SK-N-SH (cell line): ENCODE results near the gene SETBP1. TPM values are rescaled to one million over a fixed set of nuclear protein-coding genes. Genes with fewer than 3 reads are reported as not detected.

Experiments used
- CTCF ChIA-PET: fragments of 300-600, 350-600 bp; formaldehyde crosslinking; extraction: SDS; loops from one replicate; lab custom pipeline; 2021; lab: Yijun Ruan, JAX
- POLR2A ChIA-PET: fragments of 350-600 bp; sonication (Branson Sonifier 250); formaldehyde crosslinking; extraction: SDS; loops from one replicate; lab custom pipeline; 2020; ENCODE audit warnings: antibody characterized with exemption, inconsistent platforms; lab: Yijun Ruan, JAX
- DNase-seq: peaks from one replicate; pipeline ENCODE4 v3.0.0; 2012
- H2AFZ ChIP-seq: fragments of 200-600 bp; sonication (generic); 2 replicates; pipeline ENCODE4 v1.8.1; 2016; ENCODE audit warnings: antibody characterized with exemption, mild to moderate bottlenecking, low read depth
- H3F3A ChIP-seq: fragments of 200-600 bp; sonication (generic); replicated peaks from 2 replicates; pipeline ENCODE3; 2016; ENCODE audit warnings: antibody characterized with exemption, mild to moderate bottlenecking; ENCODE audit not compliant: insufficient read depth
- H3K27ac ChIP-seq, 2 experiments: fragments of 200-500 bp in 1 of 2; fragments of 200-600 bp in 1 of 2; sonication (Bioruptor generic) in 1 of 2; sonication (generic), shearing (Covaris generic) in 1 of 2; 2 replicates each; pipeline versions ENCODE4 v1.5.1 to v1.6.1; 2014 to 2016; ENCODE audit warnings: low read depth in 2 of 2, inconsistent platforms in 1 of 2, low read length in 1 of 2, mild to moderate bottlenecking in 1 of 2, mixed read lengths in 1 of 2
- H3K27me3 ChIP-seq: fragments of 200-600 bp; sonication (generic), shearing (Covaris generic); 2 replicates; pipeline ENCODE4 v1.6.1; 2016; ENCODE audit warnings: mixed run types; ENCODE audit not compliant: insufficient read depth
- H3K36me3 ChIP-seq, 2 experiments: fragments of 200-500 bp in 1 of 2; fragments of 200-600 bp in 1 of 2; sonication (Bioruptor generic) in 1 of 2; sonication (generic) in 1 of 2; replicated peaks in 1 of 2; 2 replicates each; pipeline versions ENCODE3 to v1.5.1; 2014 to 2016; ENCODE audit warnings: low read length in 1 of 2, mild to moderate bottlenecking in 1 of 2; ENCODE audit not compliant: insufficient read depth in 2 of 2, control insufficient read depth in 1 of 2
- H3K4me1 ChIP-seq, 2 experiments: fragments of 200-500 bp in 1 of 2; fragments of 200-600 bp in 1 of 2; sonication (Bioruptor generic) in 1 of 2; sonication (generic), shearing (Covaris generic) in 1 of 2; 2 replicates each; pipeline versions ENCODE4 v1.5.1 to v1.6.1; 2014 to 2016; ENCODE audit warnings: low read depth in 1 of 2, low read length in 1 of 2, mixed run types in 1 of 2; ENCODE audit not compliant: insufficient read depth in 2 of 2, control insufficient read depth in 1 of 2
- H3K4me2 ChIP-seq: fragments of 200-600 bp; sonication (generic), shearing (Covaris generic); 2 replicates; pipeline ENCODE4 v1.6.1; 2017; ENCODE audit warnings: mixed run types
- H3K4me3 ChIP-seq, 2 experiments: fragments of 200-500 bp in 1 of 2; fragments of 200-600 bp in 1 of 2; sonication (Bioruptor generic) in 1 of 2; sonication (generic), shearing (Covaris generic) in 1 of 2; 2 replicates each; pipeline versions ENCODE4 v1.5.1 to v1.8.1; 2014 to 2016; ENCODE audit warnings: low read depth in 2 of 2, inconsistent platforms in 1 of 2, low read length in 1 of 2, mild to moderate bottlenecking in 1 of 2, mixed read lengths in 1 of 2, moderate library complexity in 1 of 2
- H3K79me2 ChIP-seq: fragments of 200-600 bp; sonication (generic); 2 replicates; pipeline ENCODE4 v1.8.1; 2017; ENCODE audit warnings: mild to moderate bottlenecking; ENCODE audit not compliant: insufficient read depth
- H3K9ac ChIP-seq: fragments of 200-600 bp; sonication (generic); 2 replicates; pipeline ENCODE4 v1.6.1; 2017; ENCODE audit warnings: mixed run types
- H3K9me2 ChIP-seq: fragments of 200-600 bp; sonication (generic); 2 replicates; pipeline ENCODE4 v1.6.1; 2017; ENCODE audit warnings: mixed run types
- H3K9me3 ChIP-seq: fragments of 200-600 bp; sonication (generic); 2 replicates; pipeline ENCODE4 v1.6.1; 2017; ENCODE audit warnings: mixed run types, mild to moderate bottlenecking, moderate library complexity
- H4K20me1 ChIP-seq: fragments of 200-600 bp; sonication (generic); 2 replicates; pipeline ENCODE4 v1.6.1; 2017; ENCODE audit warnings: mild to moderate bottlenecking, mixed run types; ENCODE audit not compliant: insufficient read depth
- ELF1 ChIP-seq: IDR thresholded peaks from 2 replicates; pipeline ENCODE4 v1.4.0; 2012
- EP300 ChIP-seq, 2 experiments: IDR thresholded peaks; 2 replicates each; pipeline versions ENCODE4 v1.4.0 to v1.6.1; 2012; ENCODE audit warnings: borderline replicate concordance in 1 of 2, low read depth in 1 of 2, low read length in 1 of 2
- EZH2phosphoT487 ChIP-seq: fragments of 200-600 bp; sonication (generic); IDR thresholded peaks from 2 replicates; pipeline ENCODE4 v1.6.1; 2017; ENCODE audit warnings: low read depth, mixed run types, mild to moderate bottlenecking, antibody characterized with exemption, moderate library complexity, borderline replicate concordance
- FOSL2 ChIP-seq: IDR thresholded peaks from 2 replicates; pipeline ENCODE4 v1.4.0; 2012; ENCODE audit warnings: low read depth, mild to moderate bottlenecking, moderate library complexity, borderline replicate concordance
- GATA2 ChIP-seq: sonication (generic); formaldehyde crosslinking; IDR thresholded peaks from 2 replicates; pipeline ENCODE4 v1.5.0; 2020; ENCODE audit warnings: mild to moderate bottlenecking, missing genetic modification reagents
- JUND ChIP-seq: IDR thresholded peaks from 2 replicates; pipeline ENCODE4 v1.4.0; 2012
- MXI1 ChIP-seq: IDR thresholded peaks from 2 replicates; pipeline ENCODE4 v1.6.1; 2012; ENCODE audit warnings: mild to moderate bottlenecking, low read depth, low read length, improper control_type of control experiment
- NFIC ChIP-seq: IDR thresholded peaks from 2 replicates; pipeline ENCODE4 v1.4.0; 2012; ENCODE audit warnings: borderline replicate concordance
- NRF1 ChIP-seq: IDR thresholded peaks from 2 replicates; pipeline ENCODE4 v1.6.1; 2012; ENCODE audit warnings: low read depth, mild to moderate bottlenecking, low read length
- RAD21 ChIP-seq: IDR thresholded peaks from 2 replicates; pipeline ENCODE4 v1.6.1; 2012; ENCODE audit warnings: mild to moderate bottlenecking, low read length
- RCOR1 ChIP-seq: fragments of 150-350 bp; IDR thresholded peaks from 2 replicates; pipeline ENCODE4 v1.6.1; 2017; ENCODE audit warnings: antibody characterized with exemption, low read length
- RFX5 ChIP-seq: IDR thresholded peaks from 2 replicates; pipeline ENCODE4 v1.6.1; 2012; ENCODE audit warnings: mild to moderate bottlenecking, improper control_type of control experiment, low read length
- SIN3A ChIP-seq: IDR thresholded peaks from 2 replicates; pipeline ENCODE4 v1.6.1; 2012; ENCODE audit warnings: low read depth, mild to moderate bottlenecking, low read length, moderate library complexity, borderline replicate concordance
- SMC3 ChIP-seq: IDR thresholded peaks from 2 replicates; pipeline ENCODE4 v1.6.1; 2012; ENCODE audit warnings: low read depth, low read length, improper control_type of control experiment
- TCF12 ChIP-seq: IDR thresholded peaks from 2 replicates; pipeline ENCODE4 v1.4.0; 2012
- WGBS: methylation state at CpG from one replicate; pipeline ENCODE4 v1.1.6; 2017; ENCODE audit warnings: low lambda C conversion rate; 5-methylcytosine and 5-hydroxymethylcytosine counted together
- polyA plus RNA-seq, 3 experiments: library from polyadenylated mRNA; depleted of rRNA; stranded (reverse); fragments of >200 nt; gene quantifications; 2 replicates each; pipeline ENCODE4 v1.2.3, GENCODE V29; 2012
- TF ChIP-seq, protein P1 (sequence below): fragments of 200-600 bp; sonication (generic); IDR thresholded peaks from 2 replicates; pipeline ENCODE4 v1.6.1; 2017; ENCODE audit warnings: antibody characterized with exemption, mild to moderate bottlenecking, moderate library complexity
- TF ChIP-seq, protein P2 (sequence below): IDR thresholded peaks from 2 replicates; pipeline ENCODE4 v1.4.0; 2012; ENCODE audit warnings: low read depth, borderline replicate concordance
- TF ChIP-seq, protein P3 (sequence below): IDR thresholded peaks from 2 replicates; pipeline ENCODE4 v1.4.0; 2012; ENCODE audit warnings: low read depth
- TF ChIP-seq, protein P4 (sequence below): IDR thresholded peaks from 2 replicates; pipeline ENCODE4 v1.6.1; 2012; ENCODE audit warnings: mild to moderate bottlenecking, low read depth, low read length, moderate library complexity
- TF ChIP-seq, protein P5 (sequence below): IDR thresholded peaks from 2 replicates; pipeline ENCODE4 v1.4.0; 2012; ENCODE audit warnings: low read depth, borderline replicate concordance

SETBP1 gene
- polyA plus RNA-seq, 1 of the 3 experiments (the other 2 are of a cell fraction): 3.0 TPM

DNA sequence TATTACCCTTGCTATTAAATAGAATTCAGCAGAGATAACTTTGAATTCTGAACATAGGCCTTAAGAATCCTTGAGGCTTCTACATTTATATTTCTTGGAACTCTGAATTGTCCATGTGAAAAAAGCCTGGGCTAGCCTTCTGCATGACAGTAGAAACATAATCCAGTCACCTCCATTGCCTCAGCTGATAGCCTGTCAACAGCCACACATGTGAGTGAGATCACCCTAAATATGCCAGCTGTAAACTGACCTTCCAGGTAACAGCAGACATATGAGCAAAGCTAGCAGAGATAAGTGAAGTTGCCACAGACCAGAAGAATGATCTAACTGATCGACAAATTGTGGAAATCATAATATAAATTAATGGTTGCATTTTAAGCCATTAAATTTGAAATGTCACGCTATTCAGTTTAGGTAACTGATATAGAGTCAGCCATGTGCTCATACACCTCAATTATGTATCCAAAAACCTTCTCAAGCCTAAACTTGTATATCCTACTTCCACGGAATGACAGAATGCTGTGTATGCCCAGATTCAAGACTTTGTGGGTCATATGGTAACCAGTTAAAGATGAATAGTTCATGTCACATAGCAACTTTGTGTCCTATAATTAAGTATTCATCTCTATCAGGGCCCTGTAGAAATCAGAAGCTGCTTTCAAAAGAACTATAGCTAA lies 48.1 kb upstream of the SETBP1 start:
- 76% methylated on average over 3 of the region's 3 CpGs for WGBS
- Histone ChIP-seq H3K36me3 (no peaks in the 10 kb centered on the region), H3K4me3 (no peak overlapping the region), H3K27ac (no peak overlapping the region), H3K4me1 (0 out of 4 replicates have a peak, but pooled peaks cover 0 to 1% of the 10 kb centered on the region in 2 experiments), H3K9me2 (no peaks in the 10 kb centered on the region), H2AFZ (no peak overlapping the region), H3F3A (no peaks in the 10 kb centered on the region), H3K27me3 (no peaks in the 10 kb centered on the region)
- DNase-seq: no peak
- TF ChIP-seq EZH2phosphoT487: no peak
- no peak for TF ChIP-seq MXI1
- TF ChIP-seq TCF12: no peak
- TF ChIP-seq NFIC: no peak
- TF ChIP-seq, protein P1, sequence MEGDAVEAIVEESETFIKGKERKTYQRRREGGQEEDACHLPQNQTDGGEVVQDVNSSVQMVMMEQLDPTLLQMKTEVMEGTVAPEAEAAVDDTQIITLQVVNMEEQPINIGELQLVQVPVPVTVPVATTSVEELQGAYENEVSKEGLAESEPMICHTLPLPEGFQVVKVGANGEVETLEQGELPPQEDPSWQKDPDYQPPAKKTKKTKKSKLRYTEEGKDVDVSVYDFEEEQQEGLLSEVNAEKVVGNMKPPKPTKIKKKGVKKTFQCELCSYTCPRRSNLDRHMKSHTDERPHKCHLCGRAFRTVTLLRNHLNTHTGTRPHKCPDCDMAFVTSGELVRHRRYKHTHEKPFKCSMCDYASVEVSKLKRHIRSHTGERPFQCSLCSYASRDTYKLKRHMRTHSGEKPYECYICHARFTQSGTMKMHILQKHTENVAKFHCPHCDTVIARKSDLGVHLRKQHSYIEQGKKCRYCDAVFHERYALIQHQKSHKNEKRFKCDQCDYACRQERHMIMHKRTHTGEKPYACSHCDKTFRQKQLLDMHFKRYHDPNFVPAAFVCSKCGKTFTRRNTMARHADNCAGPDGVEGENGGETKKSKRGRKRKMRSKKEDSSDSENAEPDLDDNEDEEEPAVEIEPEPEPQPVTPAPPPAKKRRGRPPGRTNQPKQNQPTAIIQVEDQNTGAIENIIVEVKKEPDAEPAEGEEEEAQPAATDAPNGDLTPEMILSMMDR: no peak
- TF ChIP-seq RFX5: no peak
- TF ChIP-seq, protein P2, sequence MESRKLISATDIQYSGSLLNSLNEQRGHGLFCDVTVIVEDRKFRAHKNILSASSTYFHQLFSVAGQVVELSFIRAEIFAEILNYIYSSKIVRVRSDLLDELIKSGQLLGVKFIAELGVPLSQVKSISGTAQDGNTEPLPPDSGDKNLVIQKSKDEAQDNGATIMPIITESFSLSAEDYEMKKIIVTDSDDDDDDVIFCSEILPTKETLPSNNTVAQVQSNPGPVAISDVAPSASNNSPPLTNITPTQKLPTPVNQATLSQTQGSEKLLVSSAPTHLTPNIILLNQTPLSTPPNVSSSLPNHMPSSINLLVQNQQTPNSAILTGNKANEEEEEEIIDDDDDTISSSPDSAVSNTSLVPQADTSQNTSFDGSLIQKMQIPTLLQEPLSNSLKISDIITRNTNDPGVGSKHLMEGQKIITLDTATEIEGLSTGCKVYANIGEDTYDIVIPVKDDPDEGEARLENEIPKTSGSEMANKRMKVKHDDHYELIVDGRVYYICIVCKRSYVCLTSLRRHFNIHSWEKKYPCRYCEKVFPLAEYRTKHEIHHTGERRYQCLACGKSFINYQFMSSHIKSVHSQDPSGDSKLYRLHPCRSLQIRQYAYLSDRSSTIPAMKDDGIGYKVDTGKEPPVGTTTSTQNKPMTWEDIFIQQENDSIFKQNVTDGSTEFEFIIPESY: no peak
- no peak for TF ChIP-seq ELF1
- TF ChIP-seq RCOR1: no peak
- TF ChIP-seq FOSL2: no peak
- no peak for TF ChIP-seq GATA2 (CRISPR knock-in tag)
- TF ChIP-seq, protein P3, sequence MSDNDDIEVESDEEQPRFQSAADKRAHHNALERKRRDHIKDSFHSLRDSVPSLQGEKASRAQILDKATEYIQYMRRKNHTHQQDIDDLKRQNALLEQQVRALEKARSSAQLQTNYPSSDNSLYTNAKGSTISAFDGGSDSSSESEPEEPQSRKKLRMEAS: no peak
- no peak for TF ChIP-seq SMC3
- no peak for TF ChIP-seq EP300 (IDR thresholded peaks at IDR 0.05; ENCODE audit: borderline replicate concordance in 1 of 2, low read depth in 1 of 2, low read length in 1 of 2)
- no peak for TF ChIP-seq JUND
- TF ChIP-seq RAD21: no peak
- TF ChIP-seq SIN3A: no peak
- TF ChIP-seq, protein P4, sequence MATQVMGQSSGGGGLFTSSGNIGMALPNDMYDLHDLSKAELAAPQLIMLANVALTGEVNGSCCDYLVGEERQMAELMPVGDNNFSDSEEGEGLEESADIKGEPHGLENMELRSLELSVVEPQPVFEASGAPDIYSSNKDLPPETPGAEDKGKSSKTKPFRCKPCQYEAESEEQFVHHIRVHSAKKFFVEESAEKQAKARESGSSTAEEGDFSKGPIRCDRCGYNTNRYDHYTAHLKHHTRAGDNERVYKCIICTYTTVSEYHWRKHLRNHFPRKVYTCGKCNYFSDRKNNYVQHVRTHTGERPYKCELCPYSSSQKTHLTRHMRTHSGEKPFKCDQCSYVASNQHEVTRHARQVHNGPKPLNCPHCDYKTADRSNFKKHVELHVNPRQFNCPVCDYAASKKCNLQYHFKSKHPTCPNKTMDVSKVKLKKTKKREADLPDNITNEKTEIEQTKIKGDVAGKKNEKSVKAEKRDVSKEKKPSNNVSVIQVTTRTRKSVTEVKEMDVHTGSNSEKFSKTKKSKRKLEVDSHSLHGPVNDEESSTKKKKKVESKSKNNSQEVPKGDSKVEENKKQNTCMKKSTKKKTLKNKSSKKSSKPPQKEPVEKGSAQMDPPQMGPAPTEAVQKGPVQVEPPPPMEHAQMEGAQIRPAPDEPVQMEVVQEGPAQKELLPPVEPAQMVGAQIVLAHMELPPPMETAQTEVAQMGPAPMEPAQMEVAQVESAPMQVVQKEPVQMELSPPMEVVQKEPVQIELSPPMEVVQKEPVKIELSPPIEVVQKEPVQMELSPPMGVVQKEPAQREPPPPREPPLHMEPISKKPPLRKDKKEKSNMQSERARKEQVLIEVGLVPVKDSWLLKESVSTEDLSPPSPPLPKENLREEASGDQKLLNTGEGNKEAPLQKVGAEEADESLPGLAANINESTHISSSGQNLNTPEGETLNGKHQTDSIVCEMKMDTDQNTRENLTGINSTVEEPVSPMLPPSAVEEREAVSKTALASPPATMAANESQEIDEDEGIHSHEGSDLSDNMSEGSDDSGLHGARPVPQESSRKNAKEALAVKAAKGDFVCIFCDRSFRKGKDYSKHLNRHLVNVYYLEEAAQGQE: no peak
- no peak for TF ChIP-seq NRF1
- TF ChIP-seq, protein P5, sequence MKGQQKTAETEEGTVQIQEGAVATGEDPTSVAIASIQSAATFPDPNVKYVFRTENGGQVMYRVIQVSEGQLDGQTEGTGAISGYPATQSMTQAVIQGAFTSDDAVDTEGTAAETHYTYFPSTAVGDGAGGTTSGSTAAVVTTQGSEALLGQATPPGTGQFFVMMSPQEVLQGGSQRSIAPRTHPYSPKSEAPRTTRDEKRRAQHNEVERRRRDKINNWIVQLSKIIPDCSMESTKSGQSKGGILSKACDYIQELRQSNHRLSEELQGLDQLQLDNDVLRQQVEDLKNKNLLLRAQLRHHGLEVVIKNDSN: no peak
- TF ChIP-seq, all 33 proteins: peak for 0
- CTCF ChIA-PET: interaction anchor here (0.9 to 1.2 kb wide), 2 partner anchors 9 to 11 kb away, joined by 3 read pairs; no protein-coding TSS in a partner anchor
- Histone ChIP-seq H3K9me3 (no peaks in the 10 kb centered on the region), H4K20me1 (no peaks in the 10 kb centered on the region), H3K79me2 (no peaks in the 10 kb centered on the region), H3K9ac (no peak overlapping the region), H3K4me2 (no peak overlapping the region)
- POLR2A ChIA-PET: no interaction called here
